K562 (cell line): ENCODE measurements around the gene EMC9. TPM values are rescaled to one million over a fixed set of nuclear protein-coding genes. Genes with fewer than 3 reads are reported as not detected.

Source experiments
- ATAC-seq: fragments of 200-7000 bp; cut with Tn5 transposase; 3 replicates; pipeline ENCODE4 v1.9.1; 2020; ENCODE audit warnings: moderate library complexity
- BruUV-seq: library from RNA; stranded (reverse); fragments of 400-500 nt; replicated peaks from 2 replicates; lab custom pipeline; 2021; lab: Mats Ljungman, UMichigan
- CTCF ChIA-PET: fragments of 300-600 bp; formaldehyde crosslinking; extraction: SDS; loops from one replicate; lab custom pipeline; 2021; ENCODE audit warnings: low intra/inter-chr PET ratio; lab: Yijun Ruan, JAX
- POLR2A ChIA-PET: fragments of 300-600, 350-650 bp; sonication (Branson Sonifier 250); formaldehyde crosslinking; extraction: SDS; loops from one replicate; lab custom pipeline; 2021; ENCODE audit warnings: antibody characterized with exemption, inconsistent platforms; lab: Yijun Ruan, JAX
- DNase-seq, 4 experiments: peaks; one replicate each; pipeline versions ENCODE4 v3.0.0 to v3.0.0-alpha.2; 2011 to 2018; ENCODE audit warnings: low spot score in 3 of 4, mixed read lengths in 3 of 4; ENCODE audit errors: extremely low read depth in 1 of 4
- FAIRE-seq: peaks from 2 replicates; lab custom pipeline; 2011; peaks lifted over from hg19 to GRCh38; lab: Jason Lieb, UNC
- H2AFZ ChIP-seq: 2 replicates; pipeline ENCODE4 v1.6.0; 2011; ENCODE audit warnings: low read depth, low read length, control low read depth, inconsistent platforms
- H3K27ac ChIP-seq: fragments of 200-600 bp; 3 replicates; pipeline ENCODE4 v1.8.0; 2011; ENCODE audit warnings: low read depth, mild to moderate bottlenecking, control low read depth, inconsistent platforms, low read length, moderate library complexity, mixed read lengths; ENCODE audit errors: extremely low read depth
- H3K27me3 ChIP-seq, 2 experiments: fragments of 300-600 bp in 1 of 2; 2 replicates in 1 of 2; 3 replicates in 1 of 2; pipeline versions ENCODE4 v1.6.0 to v1.8.0; 2011; ENCODE audit warnings: inconsistent platforms in 2 of 2, low read length in 2 of 2, mild to moderate bottlenecking in 1 of 2, mixed read lengths in 1 of 2, moderate library complexity in 1 of 2; ENCODE audit not compliant: control insufficient read depth in 2 of 2, insufficient read depth in 2 of 2
- H3K36me3 ChIP-seq: fragments of 300-600 bp; 3 replicates; pipeline ENCODE4 v1.8.0; 2011; ENCODE audit warnings: mild to moderate bottlenecking, low read length, inconsistent platforms; ENCODE audit not compliant: control insufficient read depth, insufficient read depth
- H3K4me1 ChIP-seq, 2 experiments: fragments of 200-600 bp in 1 of 2; replicated peaks in 1 of 2; 2 replicates in 1 of 2; 3 replicates in 1 of 2; pipeline versions ENCODE4 v1.5.1 to v1.8.0; 2011; ENCODE audit warnings: inconsistent platforms in 2 of 2, low read length in 2 of 2, mild to moderate bottlenecking in 1 of 2, mixed read lengths in 1 of 2, moderate library complexity in 1 of 2; ENCODE audit not compliant: control insufficient read depth in 2 of 2, insufficient read depth in 2 of 2
- H3K4me2 ChIP-seq: 2 replicates; pipeline ENCODE4 v1.6.1; 2011; ENCODE audit warnings: low read length, control low read depth, inconsistent platforms, mixed read lengths; ENCODE audit not compliant: insufficient read depth
- H3K4me3 ChIP-seq: fragments of 200-600 bp; sonication (generic), shearing (Covaris generic); 2 replicates; pipeline ENCODE4 v1.5.1; 2016; ENCODE audit warnings: control low read depth, inconsistent platforms
- H3K79me2 ChIP-seq: fragments of 200-600 bp; 3 replicates; pipeline ENCODE4 v1.8.0; 2011; ENCODE audit warnings: low read length, inconsistent platforms; ENCODE audit not compliant: control insufficient read depth, insufficient read depth
- H3K9ac ChIP-seq, 2 experiments: 2 replicates each; pipeline versions ENCODE4 v1.6.0 to v1.6.1; 2011; ENCODE audit warnings: low read depth in 2 of 2, low read length in 2 of 2, control low read depth in 1 of 2, inconsistent platforms in 1 of 2, mild to moderate bottlenecking in 1 of 2, mixed read lengths in 1 of 2; ENCODE audit not compliant: insufficient read depth in 1 of 2
- H3K9me1 ChIP-seq: one replicate; pipeline ENCODE4 v1.6.0; 2011; ENCODE audit warnings: inconsistent platforms, mild to moderate bottlenecking, low read length, moderate library complexity; ENCODE audit not compliant: control insufficient read depth, insufficient read depth
- H3K9me3 ChIP-seq: replicated peaks from 2 replicates; pipeline ENCODE4 v1.5.1; 2011; ENCODE audit warnings: low read depth, low read length, inconsistent platforms; ENCODE audit not compliant: control insufficient read depth, insufficient read depth
- H4K20me1 ChIP-seq: replicated peaks from 2 replicates; pipeline ENCODE4 v1.6.1; 2011; ENCODE audit warnings: low read length, inconsistent platforms, mixed read lengths; ENCODE audit not compliant: control insufficient read depth, insufficient read depth
- ATF1 ChIP-seq, 2 experiments: fragments of 450-650 bp in 1 of 2; IDR thresholded peaks; 2 replicates each; pipeline ENCODE4 v1.6.1; 2016; ENCODE audit warnings: missing compliant biosample characterization in 1 of 2, missing genetic modification characterization in 1 of 2
- CBFB ChIP-seq: sonication (generic); formaldehyde crosslinking; IDR thresholded peaks from 2 replicates; pipeline ENCODE4 v1.4.0; 2020; ENCODE audit warnings: mild to moderate bottlenecking, missing genetic modification reagents
- NFATC3 ChIP-seq: fragments of 450-650 bp; IDR thresholded peaks from 2 replicates; pipeline ENCODE4 v1.6.1; 2017; ENCODE audit warnings: mild to moderate bottlenecking
- NUFIP1 ChIP-seq: fragments of 450-650 bp; IDR thresholded peaks from 2 replicates; pipeline ENCODE4 v1.6.1; 2018; ENCODE audit not compliant: partially characterized antibody
- OTX1 ChIP-seq: fragments of 450-650 bp; formaldehyde crosslinking; IDR thresholded peaks from 2 replicates; pipeline ENCODE4 v1.4.0; 2022; ENCODE audit warnings: mild to moderate bottlenecking
- POU5F1 ChIP-seq: fragments of 150-350 bp; IDR thresholded peaks from 2 replicates; pipeline ENCODE4 v1.6.1; 2014; ENCODE audit warnings: borderline replicate concordance, low read length, low read depth, mild to moderate bottlenecking; ENCODE audit not compliant: partially characterized antibody
- PYGO2 ChIP-seq: fragments of 450-650 bp; IDR thresholded peaks from 2 replicates; pipeline ENCODE4 v1.6.1; 2016; ENCODE audit warnings: mild to moderate bottlenecking, missing genetic modification characterization, moderate library complexity, missing compliant biosample characterization
- RBM17 ChIP-seq: fragments of 200-400 bp; formaldehyde crosslinking; IDR thresholded peaks from 2 replicates; pipeline ENCODE4 v1.6.1; 2017; ENCODE audit warnings: low read depth, mild to moderate bottlenecking, low read length, borderline replicate concordance
- RCOR1 ChIP-seq, 2 experiments: IDR thresholded peaks; 2 replicates each; pipeline ENCODE4 v1.6.1; 2012; ENCODE audit warnings: low read depth in 2 of 2, low read length in 2 of 2, borderline replicate concordance in 1 of 2, improper control_type of control experiment in 1 of 2
- RFX5 ChIP-seq: IDR thresholded peaks from 2 replicates; pipeline ENCODE4 v1.6.1; 2011; ENCODE audit warnings: low read depth, mild to moderate bottlenecking, improper control_type of control experiment, low read length
- SMARCE1 ChIP-seq: fragments of 450-650 bp; IDR thresholded peaks from 2 replicates; pipeline ENCODE4 v1.7.1; 2016; ENCODE audit warnings: mild to moderate bottlenecking
- SRSF1 ChIP-seq: fragments of 200-400 bp; formaldehyde crosslinking; IDR thresholded peaks from 2 replicates; pipeline ENCODE4 v1.6.1; 2017; ENCODE audit warnings: mild to moderate bottlenecking, low read depth, low read length, moderate library complexity
- STAT5B ChIP-seq: fragments of 250-450 bp; sonication (Bioruptor Pico); IDR thresholded peaks from 2 replicates; pipeline ENCODE4 v1.8.0; 2021; ENCODE audit warnings: mild to moderate bottlenecking, inconsistent platforms
- ZFP36 ChIP-seq: fragments of 150-350 bp; IDR thresholded peaks from 2 replicates; pipeline ENCODE4 v1.6.1; 2018; ENCODE audit warnings: low read length, low read depth; ENCODE audit not compliant: partially characterized antibody
- ZFX ChIP-seq: sonication (generic); formaldehyde crosslinking; IDR thresholded peaks from 2 replicates; pipeline ENCODE4 v1.8.0; 2022; ENCODE audit warnings: mild to moderate bottlenecking, missing genetic modification reagents, moderate library complexity
- ZNF584 ChIP-seq: fragments of 200-800 bp; sonication (Bioruptor generic); IDR thresholded peaks from 2 replicates; pipeline ENCODE4 v1.6.1; 2016; ENCODE audit warnings: low read depth, mild to moderate bottlenecking, missing genetic modification characterization, missing compliant biosample characterization
- ZNF766 ChIP-seq: fragments of 200-800 bp; sonication (Bioruptor generic); conservative IDR thresholded peaks from 2 replicates; pipeline ENCODE4 v1.6.1; 2016; ENCODE audit warnings: missing genetic modification characterization, missing compliant biosample characterization
- ZNF77 ChIP-seq: fragments of 250-450 bp; sonication (Bioruptor Pico); IDR thresholded peaks from 2 replicates; pipeline ENCODE4 v1.5.0; 2020
- ZSCAN32 ChIP-seq: fragments of 450-650 bp; formaldehyde crosslinking; IDR thresholded peaks from 2 replicates; pipeline ENCODE4 v1.4.0; 2020; ENCODE audit warnings: mild to moderate bottlenecking, moderate library complexity
- WGBS: fragments of 100-300 bp; shearing (Covaris generic); methylation state at CpG from one replicate; pipeline ENCODE4 v1.1.6; 2016; ENCODE audit warnings: low coverage, mixed read lengths; ENCODE audit not compliant: insufficient coverage; ENCODE audit errors: missing lambda C conversion rate; 5-methylcytosine and 5-hydroxymethylcytosine counted together
- in situ Hi-C: fragments of 300-500 bp; cut with MboI; formaldehyde crosslinking; loops from 4 replicates; pipeline ENCODE4 v1.15.0; 2018; ENCODE audit warnings: inconsistent platforms, mixed read lengths
- intact Hi-C: fragments of 100-400 bp; cut with micrococcal nuclease; formaldehyde crosslinking; loops from 2 replicates; pipeline ENCODE4 v1.14.2; 2022
- polyA plus RNA-seq, 8 experiments: library from polyadenylated mRNA; depleted of rRNA in 4 of 8; stranded (reverse) in 5 of 8; unstranded in 3 of 8; fragments of >200 nt; fragmentation: Nextera tagmentation in 2 of 8; fragmentation: Illumina TruSeq in 1 of 8; extraction: Ambion mirVana in 2 of 8; extraction: Trizol in 1 of 8; gene quantifications; 2 replicates each; pipeline versions ENCODE4 v1.2.1 to v1.2.3, GENCODE V29; 2011 to 2014; ENCODE audit warnings: inconsistent platforms in 1 of 8, missing spikeins in 1 of 8
- total RNA-seq, 7 experiments: library from RNA; depleted of rRNA in 6 of 7; stranded (reverse); fragments of >200 nt in 6 of 7; fragmentation: Illumina TruSeq in 2 of 7; extraction: Trizol in 2 of 7; gene quantifications; 2 replicates each; pipeline versions ENCODE4 v1.2.1 to v1.2.3, GENCODE V29; 2011 to 2021; ENCODE audit warnings: low replicate concordance in 1 of 7
- TF ChIP-seq, protein P1 (sequence below): fragments of 450-650 bp; conservative IDR thresholded peaks from 2 replicates; pipeline ENCODE4 v1.6.1; 2016; ENCODE audit warnings: missing genetic modification characterization, low read depth, mild to moderate bottlenecking, control low read depth, missing compliant biosample characterization

EMC9 gene
- total and polyA plus RNA-seq, 9 of the 15 experiments (the other 6 are each of a cell fraction or from before 2014, with no cell fraction given), result 3.1 to 13.2 (median 7.8) TPM

DNA sequence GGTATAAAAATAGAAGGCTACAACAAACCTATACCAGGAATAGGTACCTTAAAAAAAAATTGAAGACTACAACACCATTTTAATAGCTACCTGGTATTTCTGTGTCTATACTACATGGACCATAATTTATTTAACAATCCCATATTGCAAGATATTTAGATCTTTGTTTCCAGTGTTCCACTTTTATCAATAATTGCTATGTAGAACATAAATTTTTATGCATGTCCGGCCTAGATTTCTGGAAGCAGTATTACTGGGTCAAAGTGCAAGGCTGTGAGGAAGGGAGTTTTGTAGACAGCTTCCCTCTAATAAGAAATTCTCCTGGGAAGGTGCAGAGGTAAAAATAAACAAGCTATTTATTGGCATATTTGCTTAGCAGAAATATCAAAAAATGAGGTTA, 30.9 kb downstream of the EMC9 start:
- H3K9me1 ChIP-seq, result no peaks in the 10 kb centered on the region
- no peaks in the 10 kb centered on the region for H3K27me3 ChIP-seq
- H4K20me1 ChIP-seq, result no peaks in the 10 kb centered on the region
- no peaks in the 10 kb centered on the region for H3K36me3 ChIP-seq
- BruUV-seq, result no TSS peak
- peaks cover 0 to 11% of the 10 kb centered on the region in 2 experiments; a peak in 4 of 5 replicates for H3K4me1 ChIP-seq
- no peak overlapping the region for H3K9ac ChIP-seq
- FAIRE-seq (no peak), ATAC-seq (no peak), DNase-seq (no peak)
- ChIA-PET POLR2A (interaction anchor here (1.3 kb wide), 2 partner anchors 15 to 42 kb away, joined by 3 to 4 read pairs; no protein-coding TSS in a partner anchor), CTCF (no interaction called here)
- in situ Hi-C loops, result no loop called here
- no peaks in the 10 kb centered on the region for H3K9me3 ChIP-seq
- intact Hi-C loops, result no loop called here
- WGBS, result 64% methylated on average over 1 of the region's 1 CpG
- H3K4me3 ChIP-seq, result no peak overlapping the region
- H3K27ac ChIP-seq, result no peak overlapping the region
- peaks cover 5% of the 10 kb centered on the region for H3K79me2 ChIP-seq
- H3K4me2 ChIP-seq, result no peak overlapping the region
- no peak overlapping the region for H2AFZ ChIP-seq
- TF ChIP-seq SRSF1 (no peak), RCOR1 (IDR thresholded peaks at IDR 0.05; ENCODE audit: borderline replicate concordance in 1 of 2, low read depth in 2 of 2, low read length in 2 of 2) (no peak), RBM17 (no peak), CBFB (no peak), SMARCE1 (no peak), ZFP36 (no peak), ZNF584 (no peak), NUFIP1 (no peak), STAT5B (CRISPR knock-in tag) (no peak), POU5F1 (no peak), NFATC3 (no peak), ZSCAN32 (CRISPR knock-in tag) (no peak), ZNF77 (no peak), ZNF766 (CRISPR knock-in tag) (no peak), PYGO2 (tag) (no peak), OTX1 (no peak), ATF1 (CRISPR knock-in tag; IDR thresholded peaks at IDR 0.05) (no peak), ATF1 (tag; IDR thresholded peaks at IDR 0.05) (no peak), RFX5 (no peak), ZFX (CRISPR knock-in tag) (no peak)
- TF ChIP-seq, protein P1, sequence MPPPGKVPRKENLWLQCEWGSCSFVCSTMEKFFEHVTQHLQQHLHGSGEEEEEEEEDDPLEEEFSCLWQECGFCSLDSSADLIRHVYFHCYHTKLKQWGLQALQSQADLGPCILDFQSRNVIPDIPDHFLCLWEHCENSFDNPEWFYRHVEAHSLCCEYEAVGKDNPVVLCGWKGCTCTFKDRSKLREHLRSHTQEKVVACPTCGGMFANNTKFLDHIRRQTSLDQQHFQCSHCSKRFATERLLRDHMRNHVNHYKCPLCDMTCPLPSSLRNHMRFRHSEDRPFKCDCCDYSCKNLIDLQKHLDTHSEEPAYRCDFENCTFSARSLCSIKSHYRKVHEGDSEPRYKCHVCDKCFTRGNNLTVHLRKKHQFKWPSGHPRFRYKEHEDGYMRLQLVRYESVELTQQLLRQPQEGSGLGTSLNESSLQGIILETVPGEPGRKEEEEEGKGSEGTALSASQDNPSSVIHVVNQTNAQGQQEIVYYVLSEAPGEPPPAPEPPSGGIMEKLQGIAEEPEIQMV (tag), result no peak
- TF ChIP-seq, all 486 proteins: peak for 0
